H1 (cell line): Measurements from ENCODE around the gene ATP9B. TPM values are rescaled to one million over a fixed set of nuclear protein-coding genes. Genes with fewer than 3 reads are reported as not detected.

ENCODE experiments used
- CTCF ChIA-PET: fragments of 300-600 bp; sonication (Branson Sonifier 250); formaldehyde crosslinking; loops from one replicate; lab custom pipeline; 2021; ENCODE audit not compliant: partially characterized antibody; lab: Charles Lee
- POLR2A ChIA-PET: fragments of 300-600 bp; sonication (Branson Sonifier 250); formaldehyde crosslinking; loops from one replicate; lab custom pipeline; 2021; ENCODE audit warnings: inconsistent platforms; ENCODE audit not compliant: partially characterized antibody; lab: Charles Lee
- DNase-seq, 2 experiments: peaks; one replicate each; pipeline versions ENCODE4 v3.0.0 to v3.0.0-alpha.2; 2010 to 2022; ENCODE audit warnings: low spot score in 2 of 2, low read depth in 1 of 2, mixed read lengths in 1 of 2
- FAIRE-seq: peaks from 2 replicates; lab custom pipeline; 2011; peaks lifted over from hg19 to GRCh38; lab: Jason Lieb, UNC
- H2AFZ ChIP-seq: 2 replicates; pipeline ENCODE4 v1.8.1; 2012; ENCODE audit warnings: low read length, inconsistent platforms
- H2AK5ac ChIP-seq: 2 replicates; pipeline ENCODE4 v1.6.1; 2013; ENCODE audit warnings: low read depth, low read length
- H2BK120ac ChIP-seq: replicated peaks from 2 replicates; pipeline ENCODE3; 2013; ENCODE audit warnings: low read depth, low read length, inconsistent platforms
- H2BK12ac ChIP-seq: 2 replicates; pipeline ENCODE4 v1.6.1; 2013; ENCODE audit warnings: low read depth, low read length
- H2BK15ac ChIP-seq: 2 replicates; pipeline ENCODE4 v1.6.1; 2013; ENCODE audit warnings: low read length
- H2BK20ac ChIP-seq: 2 replicates; pipeline ENCODE4 v1.6.1; 2013; ENCODE audit warnings: low read length
- H2BK5ac ChIP-seq: 2 replicates; pipeline ENCODE4 v1.6.1; 2013; ENCODE audit warnings: low read depth, low read length
- H3K14ac ChIP-seq: 2 replicates; pipeline ENCODE4 v1.6.1; 2013; ENCODE audit warnings: inconsistent platforms; ENCODE audit not compliant: insufficient read length
- H3K18ac ChIP-seq: 2 replicates; pipeline ENCODE4 v1.6.1; 2013; ENCODE audit warnings: low read length; ENCODE audit errors: extremely low read depth
- H3K23ac ChIP-seq: 2 replicates; pipeline ENCODE4 v1.6.1; 2013; ENCODE audit warnings: inconsistent platforms; ENCODE audit not compliant: insufficient read length
- H3K23me2 ChIP-seq: 2 replicates; pipeline ENCODE4 v1.6.1; 2013; ENCODE audit warnings: low read depth, low read length
- H3K27ac ChIP-seq: 2 replicates; pipeline ENCODE4 v1.6.1; 2011; ENCODE audit warnings: low read depth, low read length, inconsistent platforms
- H3K27me3 ChIP-seq, 4 experiments: replicated peaks in 1 of 4; 1 replicate in 1 of 4; 2 replicates in 3 of 4; pipeline versions ENCODE4 v1.6.1 to v1.8.1; 2011 to 2013; ENCODE audit warnings: low read length in 3 of 4, mild to moderate bottlenecking in 3 of 4, inconsistent platforms in 2 of 4, mixed read lengths in 2 of 4, moderate library complexity in 1 of 4; ENCODE audit not compliant: control insufficient read depth in 3 of 4, insufficient read depth in 3 of 4; ENCODE audit errors: extremely low read depth in 1 of 4
- H3K36me3 ChIP-seq, 4 experiments: 2 replicates each; pipeline versions ENCODE4 v1.6.1 to v1.8.1; 2011 to 2013; ENCODE audit warnings: mild to moderate bottlenecking in 4 of 4, low read length in 3 of 4, moderate library complexity in 2 of 4, control low read depth in 1 of 4, inconsistent platforms in 1 of 4; ENCODE audit not compliant: insufficient read depth in 4 of 4, control insufficient read depth in 2 of 4
- H3K4ac ChIP-seq: replicated peaks from 2 replicates; pipeline ENCODE3; 2013; ENCODE audit warnings: low read length, low read depth, mixed read lengths, inconsistent platforms; ENCODE audit not compliant: insufficient read length
- H3K4me1 ChIP-seq, 4 experiments: replicated peaks in 1 of 4; 1 replicate in 1 of 4; 2 replicates in 3 of 4; pipeline versions ENCODE4 v1.6.1 to v1.8.1; 2011 to 2013; ENCODE audit warnings: low read length in 3 of 4, inconsistent platforms in 2 of 4, mixed read lengths in 1 of 4; ENCODE audit not compliant: insufficient read depth in 4 of 4, control insufficient read depth in 3 of 4
- H3K4me2 ChIP-seq, 2 experiments: 2 replicates each; pipeline versions ENCODE4 v1.6.1 to v1.8.1; 2011 to 2013; ENCODE audit warnings: low read depth in 2 of 2, low read length in 2 of 2, control low read depth in 1 of 2, inconsistent platforms in 1 of 2, mild to moderate bottlenecking in 1 of 2; ENCODE audit not compliant: insufficient read depth in 1 of 2
- H3K4me3 ChIP-seq, 4 experiments: fragments of 200-600, 300-600 bp in 1 of 4; sonication (generic), shearing (Covaris generic), sonication (Bioruptor Twin) in 1 of 4; 2 replicates each; pipeline versions ENCODE4 v1.5.1 to v1.8.1; 2011 to 2016; ENCODE audit warnings: low read length in 4 of 4, low read depth in 3 of 4, control low read depth in 2 of 4, inconsistent platforms in 2 of 4, mild to moderate bottlenecking in 2 of 4, mixed read lengths in 1 of 4, moderate library complexity in 1 of 4; ENCODE audit not compliant: insufficient read depth in 2 of 4; ENCODE audit errors: extremely low read depth in 1 of 4
- H3K56ac ChIP-seq: replicated peaks from 2 replicates; pipeline ENCODE3; 2013; ENCODE audit warnings: low read depth, mild to moderate bottlenecking, mixed read lengths, low read length, inconsistent platforms; ENCODE audit not compliant: insufficient read length
- H3K79me1 ChIP-seq: 2 replicates; pipeline ENCODE4 v1.6.1; 2013; ENCODE audit warnings: low read depth, low read length, control low read depth
- H3K79me2 ChIP-seq, 2 experiments: 2 replicates each; pipeline versions ENCODE4 v1.6.1 to v1.8.1; 2012 to 2013; ENCODE audit warnings: low read length in 2 of 2, mild to moderate bottlenecking in 2 of 2, inconsistent platforms in 1 of 2; ENCODE audit not compliant: insufficient read depth in 2 of 2, control insufficient read depth in 1 of 2
- H3K9ac ChIP-seq, 4 experiments: replicated peaks in 1 of 4; 1 replicate in 1 of 4; 2 replicates in 3 of 4; pipeline versions ENCODE4 v1.6.1 to v1.8.1; 2011 to 2013; ENCODE audit warnings: low read depth in 3 of 4, low read length in 3 of 4, control low read depth in 2 of 4, mild to moderate bottlenecking in 2 of 4, moderate library complexity in 2 of 4, inconsistent platforms in 1 of 4; ENCODE audit errors: extremely low read depth in 1 of 4
- H3K9me3 ChIP-seq, 2 experiments: 2 replicates each; pipeline versions ENCODE4 v1.6.1 to v1.8.1; 2012 to 2013; ENCODE audit warnings: mild to moderate bottlenecking in 2 of 2, moderate library complexity in 2 of 2, control low read depth in 1 of 2, inconsistent platforms in 1 of 2, low read depth in 1 of 2, low read length in 1 of 2, mixed read lengths in 1 of 2; ENCODE audit not compliant: insufficient read depth in 2 of 2
- H4K20me1 ChIP-seq, 2 experiments: replicated peaks in 1 of 2; 2 replicates each; pipeline versions ENCODE3 to v1.8.1; 2011 to 2013; ENCODE audit warnings: inconsistent platforms in 2 of 2, low read length in 2 of 2, mild to moderate bottlenecking in 1 of 2; ENCODE audit not compliant: insufficient read depth in 2 of 2, control insufficient read depth in 1 of 2
- H4K5ac ChIP-seq: 2 replicates; pipeline ENCODE4 v1.6.1; 2013; ENCODE audit warnings: low read length, low read depth, mixed read lengths, inconsistent platforms; ENCODE audit not compliant: insufficient read length
- H4K8ac ChIP-seq: 2 replicates; pipeline ENCODE4 v1.8.0; 2013; ENCODE audit warnings: mild to moderate bottlenecking, moderate library complexity, low read length, inconsistent platforms; ENCODE audit not compliant: insufficient read depth; ENCODE audit errors: extremely low read depth
- H4K91ac ChIP-seq: replicated peaks from 2 replicates; pipeline ENCODE3; 2013; ENCODE audit warnings: low read length, mixed read lengths, inconsistent platforms; ENCODE audit not compliant: insufficient read length
- NRF1 ChIP-seq: IDR thresholded peaks from 2 replicates; pipeline ENCODE4 v1.6.1; 2011; ENCODE audit warnings: mild to moderate bottlenecking, low read depth, low read length, improper control_type of control experiment
- WGBS, 2 experiments: shearing (Covaris generic) in 1 of 2; methylation state at CpG; one replicate each; pipeline versions ENCODE4 v1.1.6 to v1.1.7; 2013 to 2015; ENCODE audit warnings: low lambda C conversion rate in 2 of 2, mixed read lengths in 2 of 2, inconsistent platforms in 1 of 2, low coverage in 1 of 2, missing lambda C conversion rate in 1 of 2; ENCODE audit not compliant: insufficient replicate concordance in 2 of 2, insufficient coverage in 1 of 2, insufficient read length in 1 of 2; ENCODE audit errors: extremely low coverage in 1 of 2, missing lambda C conversion rate in 1 of 2; 5-methylcytosine and 5-hydroxymethylcytosine counted together
- polyA plus RNA-seq, 7 experiments: library from polyadenylated mRNA; depleted of rRNA in 3 of 7; stranded (reverse) in 5 of 7; unstranded in 2 of 7; fragments of >200 nt in 5 of 7; fragments of 200-250 nt in 2 of 7; gene quantifications; 1 replicate in 5 of 7; 2 replicates in 1 of 7; 4 replicates in 1 of 7; pipeline versions ENCODE4 v1.2.1 to v1.2.3, GENCODE V29; 2011 to 2013; ENCODE audit warnings: missing spikeins in 2 of 7, mixed read lengths in 2 of 7
- total RNA-seq: library from RNA; stranded (reverse); fragmentation: NEBNext Ultra II Directional; extraction: Animal tissue kit (Norgen Biotek cat#: 25700); gene quantifications from 2 replicates; pipeline ENCODE4 v1.2.1, GENCODE V29; 2021
- TF ChIP-seq, protein P1 (sequence below): IDR thresholded peaks from 2 replicates; pipeline ENCODE4 v1.6.1; 2012; ENCODE audit warnings: low read length, inconsistent platforms

ATP9B gene
- total and polyA plus RNA-seq, 2 of the 8 experiments (the other 6 are each of a cell fraction or from before 2014, with no cell fraction given): 15.1 to 21.7 TPM

DNA sequence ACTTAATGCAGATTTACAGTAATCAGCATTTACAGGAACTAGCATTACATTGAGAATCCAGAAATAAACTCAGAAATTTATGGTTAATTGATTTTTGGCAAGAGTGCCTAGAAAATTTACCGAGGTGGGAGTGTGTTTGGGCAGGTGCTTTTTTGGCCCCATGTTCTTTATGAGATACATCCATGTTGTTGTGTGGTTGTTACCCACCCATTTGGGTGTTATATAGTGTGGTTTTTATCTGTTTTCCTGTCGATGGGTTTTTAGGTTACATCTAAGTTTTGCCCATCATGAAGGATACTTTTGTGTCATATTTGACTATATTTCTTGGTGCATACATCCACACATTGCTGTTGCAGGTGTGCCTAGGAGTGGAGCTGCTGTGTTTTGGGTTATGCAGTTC, 82.0 kb downstream of the ATP9B start:
- H2BK120ac ChIP-seq: no peak overlapping the region
- H3K14ac ChIP-seq: no peak overlapping the region
- H3K27ac ChIP-seq: no peak overlapping the region
- H4K8ac ChIP-seq: no peak overlapping the region
- no peaks in the 10 kb centered on the region for H3K79me1 ChIP-seq
- no peaks in the 10 kb centered on the region for H3K9me3 ChIP-seq
- H3K23ac ChIP-seq: no peak overlapping the region
- no peaks in the 10 kb centered on the region for H3K23me2 ChIP-seq
- H3K4me1 ChIP-seq: no peaks in the 10 kb centered on the region
- WGBS, 2 experiments: 89% methylated on average over 2 of the region's 2 CpGs; no CpG with 5 or more reads in 1 of the 2 experiments
- no peak overlapping the region for H4K5ac ChIP-seq
- H3K4me2 ChIP-seq: no peak overlapping the region
- H3K79me2 ChIP-seq: no peaks in the 10 kb centered on the region
- FAIRE-seq (no peak), DNase-seq (no peak)
- H2BK15ac ChIP-seq: no peak overlapping the region
- peaks cover 0 to 5% (median 0%) of the 10 kb centered on the region in 4 experiments; a peak in 1 of 8 replicates for H3K36me3 ChIP-seq
- no peak overlapping the region for H3K4ac ChIP-seq
- no peak overlapping the region for H3K56ac ChIP-seq
- H2BK5ac ChIP-seq: no peak overlapping the region
- CTCF ChIA-PET: no interaction called here
- H4K91ac ChIP-seq: no peak overlapping the region
- H2BK12ac ChIP-seq: no peak overlapping the region
- peaks cover 0 to 5% of the 10 kb centered on the region in 2 experiments for H4K20me1 ChIP-seq
- POLR2A ChIA-PET: no interaction called here
- H3K4me3 ChIP-seq: no peak overlapping the region
- no peak overlapping the region for H2AK5ac ChIP-seq
- no peaks in the 10 kb centered on the region for H3K27me3 ChIP-seq
- H3K9ac ChIP-seq: no peak overlapping the region
- H2AFZ ChIP-seq: no peak overlapping the region
- H3K18ac ChIP-seq: no peak overlapping the region
- TF ChIP-seq NRF1: no peak
- TF ChIP-seq, protein P1, sequence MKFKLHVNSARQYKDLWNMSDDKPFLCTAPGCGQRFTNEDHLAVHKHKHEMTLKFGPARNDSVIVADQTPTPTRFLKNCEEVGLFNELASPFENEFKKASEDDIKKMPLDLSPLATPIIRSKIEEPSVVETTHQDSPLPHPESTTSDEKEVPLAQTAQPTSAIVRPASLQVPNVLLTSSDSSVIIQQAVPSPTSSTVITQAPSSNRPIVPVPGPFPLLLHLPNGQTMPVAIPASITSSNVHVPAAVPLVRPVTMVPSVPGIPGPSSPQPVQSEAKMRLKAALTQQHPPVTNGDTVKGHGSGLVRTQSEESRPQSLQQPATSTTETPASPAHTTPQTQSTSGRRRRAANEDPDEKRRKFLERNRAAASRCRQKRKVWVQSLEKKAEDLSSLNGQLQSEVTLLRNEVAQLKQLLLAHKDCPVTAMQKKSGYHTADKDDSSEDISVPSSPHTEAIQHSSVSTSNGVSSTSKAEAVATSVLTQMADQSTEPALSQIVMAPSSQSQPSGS: no peak
- H2BK20ac ChIP-seq: no peak overlapping the region
